GM19467 (cell line): ENCODE measurements around the gene KCNIP1.

ENCODE experiments used
- ATAC-seq: cut with Tn5 transposase; IDR thresholded peaks from one replicate; pipeline ENCODE4 v1.9.1; 2021; ENCODE audit warnings: mild to moderate bottlenecking, moderate library complexity; ENCODE audit not compliant: unreplicated experiment

The KCNIP1 gene

DNA sequence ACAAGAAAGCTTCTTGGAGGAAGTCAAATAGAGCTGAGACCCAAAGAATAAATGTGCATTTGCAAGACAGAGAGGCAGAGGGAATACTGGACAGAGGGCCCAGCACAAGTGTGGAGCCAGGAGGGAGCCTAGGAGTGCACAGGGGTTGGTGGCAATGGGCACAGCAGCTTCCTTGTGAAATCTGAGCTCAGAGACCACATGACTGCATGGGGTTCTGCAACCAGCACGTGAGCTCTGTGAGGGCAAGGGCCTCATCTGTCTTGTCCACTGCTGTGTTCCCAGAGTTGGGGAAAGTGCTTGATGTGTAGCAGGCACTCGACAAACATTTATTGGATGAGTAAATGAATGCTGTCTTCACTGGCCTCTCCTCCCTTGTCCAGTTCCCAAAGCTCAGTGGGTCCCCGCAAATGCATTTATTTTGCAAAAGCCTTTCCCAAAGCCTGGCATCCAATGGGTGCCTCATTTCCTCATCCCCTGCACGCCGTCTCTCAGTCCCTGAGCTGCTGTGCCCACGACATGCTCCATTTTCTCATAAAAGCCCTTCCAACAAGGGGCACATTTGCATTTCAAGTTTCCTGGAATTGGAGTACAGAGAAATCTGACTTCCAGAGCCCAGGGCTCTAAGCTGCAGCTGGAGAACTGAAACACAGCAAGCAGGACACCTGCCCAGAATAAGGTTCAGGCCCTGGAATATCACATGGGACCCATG, 58.5 kb downstream of the KCNIP1 start:
- no peak for ATAC-seq

DNA sequence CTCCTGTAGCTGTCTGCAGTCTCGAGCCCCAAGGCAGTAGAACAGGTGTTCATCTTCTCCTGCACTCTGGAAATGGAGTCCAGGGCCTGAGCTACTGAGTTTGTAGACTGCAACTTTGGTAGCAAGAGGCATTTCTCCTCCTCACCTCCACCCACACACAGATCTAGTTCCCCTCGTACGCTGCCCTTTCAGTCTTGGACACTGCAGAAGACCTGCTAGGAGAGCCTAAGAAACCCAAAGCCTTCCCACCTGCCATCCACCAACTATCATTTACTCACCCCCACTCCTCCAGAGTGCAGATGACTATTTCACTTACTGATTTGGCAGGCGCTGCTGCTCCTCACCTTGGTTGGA, 59.0 kb downstream of the KCNIP1 start:
- no peak for ATAC-seq

DNA sequence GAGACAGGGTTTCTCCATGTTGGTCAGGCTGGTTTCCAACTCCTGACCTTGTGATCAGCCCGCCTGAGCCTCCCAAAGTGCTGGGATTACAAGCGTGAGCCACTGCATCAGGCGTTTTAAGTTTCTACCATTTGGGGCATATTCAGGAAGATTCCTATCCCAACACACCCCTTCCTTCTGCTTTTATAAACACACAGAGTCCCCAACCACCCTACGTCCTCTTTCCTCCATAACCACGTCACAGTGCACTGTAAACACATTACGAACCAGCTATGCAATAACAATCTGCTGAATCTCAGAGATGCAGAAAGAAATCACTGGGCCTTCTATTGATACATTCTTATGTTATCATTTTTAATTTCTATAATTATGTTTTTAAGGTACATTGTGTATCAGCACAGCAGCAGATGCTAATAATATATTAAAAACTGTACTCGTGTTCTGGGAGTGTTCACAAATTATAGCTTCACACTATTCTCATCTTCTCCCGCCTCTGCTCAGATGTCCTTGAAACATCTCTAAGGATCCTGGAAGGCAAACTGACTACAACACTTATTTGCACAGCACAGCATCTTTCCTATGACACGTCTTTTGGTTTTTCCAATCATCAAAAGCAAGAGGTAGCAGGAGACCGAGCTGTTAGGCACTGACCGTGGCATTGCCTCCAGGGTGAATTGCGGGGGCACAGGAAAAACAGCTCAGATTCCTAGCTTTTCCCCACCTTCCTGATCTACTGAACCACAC, 60.2 kb downstream of the KCNIP1 start:
- no peak for ATAC-seq

DNA sequence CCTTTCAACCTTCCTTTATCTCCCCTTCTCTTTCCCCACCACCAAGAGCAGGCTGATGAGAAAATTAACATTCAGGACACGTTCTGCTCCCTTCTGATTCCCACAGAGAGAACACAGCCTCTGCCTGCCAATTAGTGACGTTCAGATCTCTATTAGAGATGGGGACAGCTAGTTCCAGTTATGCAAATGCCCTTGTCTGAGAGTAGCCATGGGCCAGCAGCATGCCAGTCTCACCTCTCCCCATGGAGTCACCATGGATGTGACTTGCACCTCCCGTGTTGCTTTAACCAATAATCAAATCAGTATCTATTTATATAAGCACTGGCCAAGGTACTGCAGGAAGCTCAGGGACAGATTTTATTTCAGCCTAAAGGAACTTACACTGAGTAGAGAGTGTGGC, 61.3 kb downstream of the KCNIP1 start:
- no peak for ATAC-seq

DNA sequence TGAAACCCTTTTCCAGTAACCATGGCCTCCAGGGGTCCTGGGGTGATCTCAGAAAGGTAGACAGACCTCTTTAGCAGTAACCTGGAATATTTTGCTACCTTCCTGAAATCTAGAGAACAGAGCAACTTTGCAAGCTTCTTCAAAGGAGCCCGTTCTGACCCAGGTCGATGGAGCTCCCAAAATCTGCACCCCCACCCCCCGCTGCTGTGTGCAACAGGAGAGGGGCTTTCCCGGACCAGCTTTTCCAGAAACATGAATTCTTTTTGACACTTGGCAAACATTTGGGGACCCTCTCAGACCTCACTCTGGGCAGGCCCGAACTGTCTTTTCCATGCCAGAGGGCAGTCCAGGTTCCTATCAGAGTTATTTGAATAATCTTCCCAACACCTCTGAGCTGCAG, 65.3 kb downstream of the KCNIP1 start:
- no peak for ATAC-seq

DNA sequence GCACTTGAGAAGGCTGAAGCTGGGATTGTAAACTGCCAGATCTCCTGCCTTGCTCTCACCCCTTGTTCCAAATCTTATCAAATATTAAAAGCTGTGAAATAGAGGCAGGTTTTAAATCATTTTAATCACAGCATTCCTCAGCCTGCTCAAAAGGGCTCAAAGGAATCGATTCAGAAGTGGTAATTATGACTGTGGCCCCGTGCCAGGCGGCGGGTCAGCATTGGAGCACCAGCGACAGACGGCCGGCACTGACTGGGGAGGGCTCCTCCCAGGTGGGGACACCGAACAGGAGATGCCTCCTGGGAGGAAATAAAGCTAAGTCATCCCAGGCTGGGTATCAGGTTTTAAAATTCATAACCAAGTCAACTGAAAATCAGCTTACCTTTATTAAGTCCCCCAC, 66.7 kb downstream of the KCNIP1 start:
- no peak for ATAC-seq

DNA sequence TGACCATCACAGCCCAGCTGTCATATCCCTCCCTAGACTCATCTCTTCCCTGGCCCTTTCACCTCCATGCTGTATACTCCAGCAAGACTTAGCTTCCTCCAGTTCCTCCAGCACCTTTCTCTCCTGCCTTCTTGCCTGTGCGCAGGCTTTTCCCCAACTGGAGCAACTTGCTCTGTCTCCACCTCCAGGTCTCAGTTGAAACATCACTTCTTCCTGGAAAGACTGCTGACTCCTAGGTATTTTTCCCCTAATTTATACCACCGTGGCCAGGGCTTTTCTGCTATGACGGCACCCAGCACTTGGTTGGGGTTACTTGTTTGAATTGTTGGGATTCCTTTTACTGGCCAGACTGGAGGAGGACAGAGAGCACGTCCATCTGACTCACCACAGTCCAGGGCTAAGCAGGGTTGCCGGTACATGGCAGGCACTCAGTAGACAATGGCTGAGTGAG, 67.5 kb downstream of the KCNIP1 start:
- ATAC-seq = no peak

DNA sequence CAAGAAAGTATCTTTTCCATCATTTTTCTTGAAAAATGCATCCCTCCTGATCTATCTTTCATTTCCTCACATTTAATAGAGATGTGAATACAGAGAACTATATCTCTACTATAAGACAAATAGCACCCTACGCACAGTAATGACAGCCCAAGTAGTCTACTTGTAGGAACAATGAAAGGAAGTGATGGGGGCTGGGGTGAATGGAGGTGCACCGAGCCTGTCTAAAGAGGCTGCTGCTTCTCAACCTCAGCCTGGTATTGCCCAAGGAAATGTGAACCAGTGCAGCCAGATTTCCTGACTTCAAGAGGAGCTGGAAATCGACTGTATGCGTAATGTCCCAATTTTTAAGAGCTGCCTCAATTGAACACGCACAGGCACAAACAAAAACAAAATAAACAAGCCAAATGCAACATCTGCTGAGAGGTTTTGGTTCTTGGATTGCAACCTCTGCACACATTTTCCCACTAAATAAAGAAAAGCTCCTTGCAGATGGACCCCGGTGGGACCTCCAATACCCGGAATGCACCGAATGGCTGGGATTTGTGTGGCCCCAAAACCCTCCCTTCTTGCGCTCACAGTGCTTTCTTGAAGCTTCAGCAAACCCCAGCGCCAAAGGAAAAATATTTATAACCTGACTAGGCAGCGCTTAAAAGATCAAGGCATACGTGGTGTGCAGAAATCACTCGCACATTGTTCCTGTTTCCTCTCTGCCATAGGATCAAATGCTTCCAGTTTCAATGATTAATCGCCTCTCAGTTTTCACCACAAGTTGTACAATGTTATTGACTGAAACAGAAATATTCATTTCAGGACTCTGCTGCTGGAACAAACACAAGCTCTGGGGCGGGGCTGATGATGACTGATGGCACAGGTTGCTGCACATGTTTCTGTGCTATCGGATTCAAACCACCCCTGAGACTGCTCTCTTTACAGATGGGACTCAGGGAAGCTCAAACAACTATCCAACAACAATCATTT, 68.3 kb downstream of the KCNIP1 start:
- peak; percentile 79 for ATAC-seq

DNA sequence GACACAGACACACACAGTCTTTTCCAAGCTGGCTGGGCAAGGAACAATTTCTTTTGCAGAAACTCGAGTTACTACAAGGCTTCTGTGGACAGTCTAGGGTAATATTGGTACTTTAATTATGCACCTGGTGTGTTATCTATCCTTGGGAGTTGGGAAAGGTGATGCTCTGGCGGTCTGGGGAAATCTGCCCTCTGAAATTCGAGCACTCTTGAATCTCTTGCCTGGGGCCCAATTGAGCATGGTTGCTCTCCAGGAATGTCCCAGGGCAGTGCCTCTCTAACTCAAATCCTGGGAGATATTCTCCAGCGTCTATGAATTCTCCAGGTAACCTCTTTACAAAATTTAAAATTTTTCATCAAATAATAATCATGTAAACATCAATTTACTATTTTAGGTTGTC, 69.3 kb downstream of the KCNIP1 start:
- ATAC-seq = no peak

DNA sequence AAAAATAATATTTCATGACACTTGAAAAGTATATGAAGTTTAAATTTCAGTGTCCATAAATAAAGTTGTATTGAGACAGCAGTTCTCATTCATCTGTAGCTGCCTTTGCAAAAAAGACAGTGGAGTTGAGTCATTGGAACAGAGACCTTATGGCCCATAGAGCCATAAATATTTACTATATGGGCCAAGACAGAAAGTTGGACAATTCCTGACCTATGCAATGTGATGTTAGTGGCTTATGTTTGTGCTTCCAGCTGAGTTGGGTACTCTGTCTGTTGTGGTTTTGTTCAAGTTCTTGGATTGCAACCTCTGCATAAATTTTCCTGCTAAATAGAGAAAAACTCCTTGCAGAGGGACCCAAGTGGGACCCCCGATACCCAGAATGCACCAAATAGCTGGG, 69.8 kb downstream of the KCNIP1 start:
- no peak for ATAC-seq

DNA sequence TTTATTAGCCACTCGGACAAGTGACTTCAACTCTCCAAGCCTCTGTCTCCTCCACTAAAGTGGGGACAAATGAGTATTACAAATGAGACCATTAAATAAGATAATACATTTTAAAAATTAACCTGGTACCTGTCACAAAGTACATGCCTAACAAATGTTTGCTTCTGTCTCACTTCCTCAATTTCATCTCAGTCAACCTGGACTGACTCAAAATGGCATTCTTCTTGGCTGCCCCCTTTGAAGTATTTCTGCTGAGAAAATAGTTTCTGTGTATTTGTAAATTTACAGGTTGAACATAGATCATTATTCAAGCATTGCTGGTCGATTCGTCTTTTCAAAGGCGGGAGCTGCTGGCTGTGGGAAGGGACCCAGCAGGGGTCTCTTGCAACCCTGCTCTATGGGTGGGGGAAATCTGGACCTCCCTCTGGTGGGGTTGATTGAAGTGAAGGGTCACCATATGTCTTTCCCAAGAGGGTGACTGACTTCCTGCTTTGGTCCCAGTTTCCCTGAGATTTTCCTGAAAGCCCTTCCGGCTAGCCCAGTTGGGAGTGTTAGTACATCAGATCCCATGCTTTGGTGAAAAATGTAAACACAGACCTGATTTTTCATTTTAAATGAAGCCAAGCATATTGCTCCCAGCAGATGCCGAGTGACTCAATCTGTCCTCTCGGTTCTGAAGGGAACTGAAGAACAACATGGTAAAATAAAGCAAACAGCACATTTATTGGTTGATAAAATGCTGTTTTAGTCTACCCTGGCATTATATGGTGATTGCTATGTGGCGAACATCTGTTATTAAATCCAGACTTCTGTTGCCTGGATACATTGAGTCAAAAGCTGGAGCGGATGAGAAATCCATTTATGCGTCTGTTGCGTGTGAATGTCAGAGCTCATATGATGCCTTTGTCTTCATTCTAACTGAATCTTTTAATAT, 73.0 kb downstream of the KCNIP1 start:
- ATAC-seq = no peak

DNA sequence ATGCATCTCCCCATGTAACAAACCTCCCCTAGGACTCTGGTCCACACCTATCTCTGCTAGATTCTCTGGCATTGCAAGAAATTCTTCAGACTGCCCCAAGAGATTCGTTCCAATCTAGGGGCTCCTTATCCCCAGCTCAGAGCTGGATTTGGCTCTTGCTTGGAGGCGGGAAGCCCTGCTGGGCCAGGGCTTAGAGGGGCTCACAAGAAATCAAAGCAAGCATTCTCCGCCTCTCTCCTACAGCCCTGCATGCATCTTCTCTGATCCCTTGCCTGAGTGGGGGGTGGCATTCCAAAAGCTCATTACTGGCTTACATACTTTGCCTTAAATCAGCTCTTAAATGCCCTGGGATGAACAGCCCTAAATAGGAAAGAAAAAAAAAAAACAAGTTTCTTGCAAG, 75.8 kb downstream of the KCNIP1 start:
- ATAC-seq = no peak

DNA sequence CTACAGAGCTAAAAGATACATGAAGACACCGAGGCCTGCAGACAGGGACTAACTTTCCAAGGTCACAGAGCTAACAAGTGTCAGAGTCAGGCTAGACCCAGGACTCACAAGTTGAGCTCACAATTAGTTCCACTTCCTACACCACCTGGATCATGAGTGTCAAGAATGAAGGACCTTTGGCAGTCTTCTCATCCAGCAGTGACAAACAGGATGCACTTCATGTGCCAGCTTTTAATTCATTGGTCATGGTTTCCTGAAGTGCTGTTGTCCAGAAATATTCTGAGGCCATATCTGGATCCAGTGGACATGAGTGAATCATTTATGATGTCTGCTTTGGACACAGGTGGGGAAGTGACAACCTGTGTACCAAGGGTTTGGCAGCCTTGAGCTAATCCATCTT, 77.4 kb downstream of the KCNIP1 start:
- no peak for ATAC-seq

DNA sequence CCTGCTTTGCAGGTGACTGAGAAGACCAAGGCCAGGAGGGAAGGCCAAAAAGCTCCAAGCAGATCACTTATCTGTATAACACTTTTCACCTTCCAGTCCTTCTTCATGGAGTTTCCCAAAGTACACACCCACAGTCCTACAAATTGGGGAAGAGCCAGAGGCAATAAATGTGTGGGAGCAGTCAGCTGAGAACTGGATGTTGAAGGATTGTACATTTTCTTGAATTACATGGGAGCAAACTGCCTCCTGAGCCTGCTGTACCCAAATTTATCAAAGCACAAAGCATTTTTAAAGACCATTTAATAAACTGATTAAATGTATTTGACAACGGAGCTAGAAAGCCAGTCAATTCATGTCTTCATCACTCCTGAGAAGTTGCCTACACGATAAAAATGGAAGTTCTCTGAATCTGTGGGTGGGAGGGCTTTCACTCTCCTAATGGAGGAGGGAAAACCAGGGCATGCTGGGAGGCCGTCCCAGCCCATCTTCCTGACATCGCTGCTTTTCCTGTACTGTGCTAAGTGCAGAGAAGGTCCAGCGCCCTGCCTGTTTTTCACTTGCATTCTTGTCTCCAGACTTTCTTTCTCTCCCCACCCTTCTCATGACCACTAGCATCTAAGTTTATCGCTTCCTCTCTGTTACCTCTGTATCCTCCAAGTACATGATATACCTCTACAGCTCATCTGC, 79.0 kb downstream of the KCNIP1 start:
- no peak for ATAC-seq

DNA sequence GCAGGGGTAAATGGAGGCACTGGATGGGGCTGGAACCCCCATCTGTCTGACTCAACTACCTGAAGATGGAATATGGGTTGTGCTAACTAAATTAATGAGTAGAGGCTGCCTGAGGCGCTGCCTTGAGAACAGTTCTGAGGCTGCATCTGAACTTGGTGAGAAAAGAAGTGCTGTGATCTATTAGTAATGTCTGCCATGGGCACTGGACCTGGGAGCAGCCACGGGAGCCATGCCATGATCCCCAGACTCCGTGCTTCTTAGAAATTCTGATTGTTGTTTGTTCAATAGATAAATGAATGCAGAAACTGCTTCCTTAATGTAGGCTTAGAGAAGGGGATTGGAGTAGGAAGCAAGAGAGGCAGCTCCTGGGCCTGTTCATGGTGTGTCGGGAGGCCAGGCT, 80.2 kb downstream of the KCNIP1 start:
- ATAC-seq = no peak

DNA sequence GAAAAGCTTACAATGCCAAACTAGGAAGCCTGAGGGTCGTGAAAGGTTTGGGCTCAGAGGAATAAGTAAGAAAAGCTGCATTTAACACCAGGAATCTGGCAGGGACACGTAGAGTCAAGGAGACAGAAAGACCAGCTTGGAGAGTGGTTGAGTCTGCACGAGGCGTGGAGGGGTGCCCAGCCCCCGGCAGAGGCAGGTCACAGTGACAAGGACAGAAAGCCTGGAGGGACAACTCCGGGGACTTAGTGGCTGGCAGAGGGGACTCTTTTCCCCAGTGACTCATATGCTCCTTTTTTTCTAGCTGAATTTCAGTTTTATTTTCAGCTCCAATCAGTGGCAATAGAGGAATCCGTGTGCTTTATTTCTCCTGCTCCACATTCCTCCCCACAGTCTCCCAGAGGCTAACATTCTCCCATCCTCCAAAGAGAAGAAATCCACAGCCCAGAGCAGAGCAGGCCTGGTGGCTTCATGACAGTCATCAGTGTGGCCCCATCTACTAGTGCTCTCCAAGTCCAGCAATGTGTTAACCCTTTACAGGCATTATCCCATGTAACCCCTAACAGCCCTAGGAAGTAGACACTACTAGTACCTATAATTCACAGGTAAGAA, 80.7 kb downstream of the KCNIP1 start:
- ATAC-seq = no peak

DNA sequence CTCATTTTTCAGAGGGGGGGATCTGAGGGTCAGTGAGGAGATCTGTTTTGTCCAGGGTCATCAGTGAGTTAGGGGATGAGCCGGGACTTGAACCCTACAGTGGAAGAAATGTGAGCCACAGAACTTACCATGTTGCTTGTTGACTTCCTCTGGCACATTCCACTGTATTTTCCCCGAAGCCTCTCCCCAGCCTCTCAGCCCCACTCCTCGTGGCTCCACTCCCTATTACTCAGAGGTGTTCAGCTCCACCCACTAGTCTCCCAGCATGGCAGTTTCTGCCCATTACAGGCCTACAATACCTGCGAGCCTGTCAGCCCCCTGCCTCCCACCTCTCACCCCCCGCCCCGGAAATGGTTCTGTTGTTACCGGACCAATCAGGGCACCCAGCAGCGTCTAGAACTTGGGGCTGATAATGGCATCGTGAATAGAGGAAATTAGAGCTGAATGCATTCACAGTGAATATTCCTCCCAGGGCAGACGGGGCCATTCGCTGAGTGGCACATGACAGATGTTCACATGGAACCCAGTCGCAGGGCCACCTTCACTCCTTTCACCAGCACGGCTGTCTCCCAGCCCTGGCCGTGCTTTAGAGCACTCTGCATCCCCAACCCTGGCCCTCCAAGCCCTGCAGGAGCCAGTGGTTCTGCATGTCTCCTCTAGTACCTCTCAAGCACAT, 81.6 kb downstream of the KCNIP1 start:
- ATAC-seq = no peak

DNA sequence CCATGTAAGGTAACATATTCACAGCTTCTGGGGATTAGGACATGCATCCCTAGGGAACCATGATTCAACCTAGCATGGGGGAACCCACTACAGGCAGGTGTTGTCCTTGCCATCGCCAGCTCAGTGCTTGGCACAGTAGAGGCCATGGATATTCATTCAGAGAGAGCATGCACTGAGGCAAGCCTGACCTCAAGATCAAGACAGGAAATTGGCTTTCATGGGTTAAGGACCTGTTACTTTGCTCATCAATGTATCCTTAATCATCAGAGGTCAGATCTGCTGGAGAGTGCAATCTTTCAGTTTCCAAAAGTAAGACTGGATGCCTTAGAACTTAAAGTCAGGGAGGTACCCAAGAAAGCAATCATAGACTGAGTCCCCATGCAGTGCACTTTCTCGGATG, 84.0 kb downstream of the KCNIP1 start:
- ATAC-seq = no peak

DNA sequence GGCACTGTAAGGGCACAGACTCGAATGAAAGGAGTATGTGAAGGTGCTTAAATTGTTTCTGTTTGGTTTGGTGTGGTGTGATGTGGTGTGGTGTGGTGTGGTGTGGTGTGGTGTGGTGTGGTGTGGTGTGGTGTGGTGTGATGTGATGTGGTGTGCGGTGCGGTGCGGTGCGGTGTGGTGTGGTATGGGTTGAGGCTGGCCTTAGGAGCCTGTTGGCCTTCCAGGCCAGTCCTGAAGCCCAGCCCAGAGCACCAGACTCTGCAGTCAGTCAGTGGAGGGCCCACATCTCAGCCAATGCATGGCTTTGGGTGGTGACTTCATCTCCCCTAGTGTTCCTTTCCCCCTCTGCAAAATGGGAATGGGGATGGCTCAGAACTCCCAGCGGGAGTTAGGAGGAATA, 85.8 kb downstream of the KCNIP1 start:
- no peak for ATAC-seq
